GM21737 (cell line): ENCODE results near the gene MECP2.
A peak's percentile ranks its signal among the peaks of the same experiment; 100 is the strongest.

Experiments used
- ATAC-seq: cut with Tn5 transposase; IDR thresholded peaks from one replicate; pipeline ENCODE4 v1.9.1; 2021; ENCODE audit warnings: mild to moderate bottlenecking, moderate library complexity; ENCODE audit not compliant: unreplicated experiment

MECP2 gene

DNA sequence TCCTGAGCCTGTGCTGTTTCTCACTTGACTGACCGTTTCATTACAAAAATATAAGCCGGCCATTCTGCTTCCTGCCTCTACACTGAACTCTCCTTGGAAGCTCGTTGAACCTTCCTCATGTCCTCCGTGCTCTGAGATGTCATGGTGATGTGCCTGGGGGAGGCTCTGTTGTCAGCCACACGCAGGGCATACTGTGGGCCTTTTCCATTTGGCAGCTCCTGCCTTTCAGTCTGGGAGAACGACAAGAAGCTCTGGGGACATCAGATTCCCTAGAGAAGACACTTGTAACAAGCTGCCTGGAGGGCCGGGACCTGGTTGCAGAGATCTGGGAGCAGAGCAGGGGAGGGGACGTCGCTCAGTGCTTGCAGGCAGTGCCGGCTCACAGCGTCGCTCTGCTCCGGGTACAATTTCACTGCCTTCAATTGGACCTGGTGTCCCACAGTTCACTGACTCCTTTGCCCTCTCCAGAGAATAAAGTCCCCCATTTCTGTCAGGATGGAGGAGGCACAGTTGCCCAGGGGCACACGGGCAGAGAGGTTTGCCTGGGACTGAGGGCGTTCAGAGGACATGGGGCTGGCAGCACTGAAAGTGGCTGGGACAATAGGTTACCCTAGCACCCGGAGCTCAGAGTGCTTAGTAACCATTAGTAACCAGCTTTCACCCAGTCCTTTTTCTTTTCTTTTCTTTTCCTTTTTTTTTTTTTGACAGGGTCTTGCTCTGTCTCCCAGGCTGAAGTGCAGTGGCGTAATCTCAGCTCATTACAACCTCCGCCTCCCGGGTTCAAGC is 19.1 kb upstream of the MECP2 start:
- no peak for ATAC-seq

DNA sequence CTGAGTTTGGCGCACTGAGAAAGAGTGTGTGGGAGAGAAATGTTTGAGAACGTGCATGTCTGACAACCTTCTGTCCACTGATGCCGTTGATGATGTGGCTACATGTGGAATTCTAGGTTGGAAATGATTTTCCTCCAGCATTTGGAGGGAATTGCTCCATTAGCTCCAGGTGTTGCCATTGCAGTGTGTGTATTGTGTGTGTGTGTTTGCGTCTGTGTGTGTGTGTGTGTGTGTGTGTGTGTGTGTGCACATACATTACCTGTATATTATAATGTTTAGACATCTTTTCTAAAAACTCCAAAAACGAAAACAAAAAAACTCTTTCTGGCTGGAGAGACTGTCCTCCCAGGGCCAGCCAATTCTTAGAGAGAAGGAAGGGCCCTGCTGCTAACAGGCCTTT is 18.2 kb upstream of the MECP2 start:
- ATAC-seq = no peak

DNA sequence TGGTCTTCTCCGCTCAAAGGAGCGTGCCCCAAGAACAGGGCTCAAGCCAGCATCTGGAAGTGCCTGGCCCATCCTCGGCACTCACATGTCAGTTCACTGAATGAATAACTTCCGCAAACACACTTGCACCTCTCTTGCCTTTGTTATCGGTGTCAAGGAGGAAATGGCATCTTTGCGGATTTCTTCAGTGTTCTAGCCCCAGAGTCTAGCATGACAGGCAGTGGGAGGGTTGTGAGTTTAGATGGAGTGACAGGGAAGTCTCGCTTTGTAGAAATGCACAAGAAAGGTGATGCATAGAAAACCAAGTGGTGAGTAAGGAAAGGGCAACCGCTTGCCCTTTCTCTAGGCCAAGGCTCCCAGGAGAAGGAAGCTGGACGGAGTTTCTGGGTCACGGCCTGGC is 17.6 kb upstream of the MECP2 start:
- ATAC-seq = no peak

DNA sequence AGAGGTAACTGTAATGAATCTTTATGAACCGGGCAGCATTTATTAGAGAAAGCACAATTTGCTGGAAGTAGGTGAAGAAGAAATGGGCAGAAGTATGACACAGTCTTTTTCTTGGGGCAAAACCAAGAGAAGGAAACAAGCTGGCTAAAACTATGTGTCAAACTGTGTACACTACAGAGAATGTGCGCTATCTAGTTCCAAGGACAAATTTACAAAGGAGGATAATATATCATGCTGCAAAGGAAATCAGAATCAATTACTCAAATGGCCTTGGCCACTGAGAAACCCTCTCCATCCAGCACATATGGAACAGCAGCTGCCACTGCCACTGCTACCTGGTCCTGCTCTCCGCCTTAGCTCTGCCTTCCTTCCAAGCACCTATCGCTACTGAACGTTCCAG is 17.1 kb upstream of the MECP2 start:
- no peak for ATAC-seq

DNA sequence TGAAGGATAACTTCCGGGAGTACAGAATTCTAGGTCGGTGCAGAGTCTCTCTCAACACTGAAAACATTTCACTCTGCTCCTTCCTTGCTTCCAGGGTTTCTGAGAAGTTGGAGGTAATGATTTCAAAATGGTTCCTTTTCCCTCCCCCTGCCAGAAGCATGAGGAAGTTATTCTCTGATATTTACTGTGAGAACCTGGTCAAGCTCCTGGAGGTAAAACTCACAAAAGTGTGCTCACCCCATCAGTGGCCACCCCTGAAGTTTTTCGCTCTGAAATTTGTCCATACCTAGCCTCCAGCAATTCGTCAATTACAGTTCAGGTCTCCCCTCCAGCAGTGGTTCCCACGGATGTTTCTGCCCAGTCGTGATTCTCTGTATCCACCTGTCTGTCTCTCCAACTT is 16.2 kb upstream of the MECP2 start:
- no peak for ATAC-seq

DNA sequence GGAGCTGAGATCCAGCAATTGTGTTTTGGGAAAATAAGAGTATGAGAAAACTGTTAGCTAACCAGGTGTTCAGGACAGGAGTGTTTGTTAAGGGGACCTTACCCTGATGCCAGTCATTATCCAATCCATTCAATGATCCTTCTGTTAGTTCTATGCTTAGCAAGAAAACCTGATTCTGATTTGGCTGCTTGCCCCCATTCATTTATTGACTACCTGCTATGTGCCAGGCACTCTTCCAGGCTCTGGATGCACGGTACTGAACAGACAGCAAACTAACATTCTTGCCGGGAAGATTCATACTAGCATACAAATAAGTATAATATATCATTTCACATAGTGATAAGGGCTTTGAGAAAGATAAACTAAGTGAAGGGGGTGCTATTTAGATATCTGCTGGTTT is 1.0 kb upstream of the MECP2 start:
- ATAC-seq = no peak

DNA sequence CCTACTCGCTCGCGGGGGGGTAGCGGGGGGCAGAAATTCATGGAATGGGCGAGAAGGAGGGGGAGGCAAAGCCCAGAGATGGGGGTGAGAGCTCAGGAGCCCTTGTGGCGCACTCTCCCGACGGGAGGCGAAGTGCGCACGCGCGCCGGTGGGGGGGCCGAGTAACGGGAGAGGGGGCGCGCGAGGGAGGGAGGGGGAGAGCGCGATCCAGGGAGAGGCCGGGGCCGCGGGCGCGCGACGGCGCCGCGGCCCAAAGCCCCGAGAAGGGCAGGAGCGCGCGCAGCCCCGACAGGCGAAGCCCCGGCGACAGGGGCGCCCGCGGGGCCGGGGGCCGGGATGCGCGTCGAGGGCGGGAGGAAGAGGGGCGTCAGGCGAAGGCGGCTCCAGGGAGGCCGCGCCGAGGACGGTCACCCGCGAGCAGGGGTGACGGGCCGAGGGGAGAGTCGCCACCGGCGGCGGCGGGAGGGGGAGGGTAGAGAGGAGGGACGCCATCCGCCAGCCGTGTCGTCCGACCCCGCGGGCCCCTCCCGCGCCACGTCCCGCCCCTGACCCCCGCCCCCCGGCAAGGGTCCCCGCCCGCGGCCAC is 421 bp downstream of the MECP2 start:
- ATAC-seq = peak; percentile 38

DNA sequence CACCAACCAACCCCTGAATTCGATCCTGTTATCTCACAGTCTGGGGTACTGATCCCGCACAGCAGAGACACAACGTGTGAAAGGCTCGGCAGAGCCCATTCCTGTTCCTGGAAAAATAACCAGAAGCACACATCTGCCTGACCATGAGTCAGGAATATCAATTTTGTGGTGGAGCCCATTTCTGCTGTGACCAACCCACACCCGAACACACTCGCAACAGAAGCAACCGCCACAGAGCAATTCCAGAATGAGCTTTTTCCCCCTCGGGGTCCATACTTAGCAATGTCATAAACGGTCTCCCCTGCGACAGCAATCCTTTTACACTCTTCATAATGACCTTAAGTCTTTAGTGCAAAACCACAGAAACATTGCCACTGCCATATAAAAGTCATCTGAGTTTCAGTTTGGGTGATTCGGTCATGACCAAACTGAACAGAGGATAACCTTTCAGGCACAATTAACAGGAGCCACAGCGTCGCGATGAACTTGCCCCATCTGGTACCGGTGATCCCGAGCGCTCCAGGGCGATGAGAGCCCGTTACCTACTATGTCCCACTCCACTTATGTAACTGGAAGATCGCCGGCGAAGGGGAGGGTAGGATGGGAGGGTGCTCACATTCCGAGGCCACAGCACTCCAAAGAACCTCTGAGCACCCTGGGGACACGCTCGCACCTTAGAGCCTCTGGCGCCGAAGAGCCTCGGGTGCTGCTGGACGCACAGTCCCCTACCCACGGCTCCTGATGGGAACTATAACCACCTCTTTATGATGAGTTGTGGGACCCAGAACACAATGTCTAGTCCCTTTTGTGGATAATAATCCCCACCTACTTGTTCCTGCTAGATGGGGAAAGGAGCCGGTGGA is 1.1 kb downstream of the MECP2 start:
- ATAC-seq = no peak

DNA sequence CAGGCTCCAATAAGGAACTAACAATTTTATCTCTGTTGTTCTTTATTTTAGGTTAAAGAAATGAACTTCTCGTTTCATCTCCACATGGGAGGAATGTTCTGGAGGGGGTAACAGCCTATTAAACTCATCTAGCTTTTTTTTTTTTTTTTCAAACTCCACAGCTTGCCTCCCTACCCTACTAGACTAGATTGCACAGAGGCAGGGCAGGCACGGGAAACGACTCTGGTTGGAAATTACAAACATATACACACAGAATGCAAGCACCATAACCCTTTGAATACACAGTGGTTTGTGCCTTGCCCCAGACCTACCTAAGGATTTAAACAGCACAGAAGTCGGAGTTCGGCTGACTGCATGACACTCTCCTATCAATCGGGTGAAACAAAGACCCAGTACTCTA is 2.7 kb downstream of the MECP2 start:
- no peak for ATAC-seq

DNA sequence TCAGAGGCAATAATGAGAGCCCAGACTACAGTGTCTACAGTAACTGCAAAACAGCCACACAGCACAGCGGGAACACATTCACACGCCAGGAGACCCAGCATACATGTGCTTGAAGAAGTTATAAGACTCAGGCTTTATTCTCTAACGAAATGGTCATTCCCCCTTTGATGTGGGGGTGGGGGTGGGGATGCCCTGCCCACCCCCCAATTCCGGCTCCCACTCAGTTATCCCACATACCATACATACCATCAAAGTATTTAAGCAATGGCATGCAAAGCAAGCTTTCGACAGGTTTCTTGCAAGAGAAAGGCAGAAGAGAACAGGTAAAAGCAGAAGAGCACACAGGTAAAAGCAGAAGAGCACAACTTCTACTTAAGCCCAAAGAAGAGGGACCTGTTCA is 3.6 kb downstream of the MECP2 start:
- no peak for ATAC-seq

DNA sequence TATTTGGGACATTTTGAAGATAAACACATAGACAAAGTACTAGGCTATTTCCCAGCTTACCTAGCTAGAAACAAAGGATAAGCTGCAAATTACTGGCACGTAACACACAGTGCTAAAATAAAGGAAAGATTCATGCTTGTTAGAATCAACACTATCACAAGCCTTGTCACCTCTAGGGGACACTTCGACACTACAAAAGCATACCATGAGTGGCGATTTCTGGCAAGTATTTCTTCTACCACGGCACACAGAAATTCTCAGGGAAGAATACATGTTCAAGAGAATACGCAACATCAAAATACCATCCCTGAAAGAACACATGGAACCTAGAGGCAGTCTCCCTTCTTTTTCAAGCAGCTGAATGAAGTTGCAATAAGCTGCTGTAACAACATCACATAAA is 5.1 kb downstream of the MECP2 start:
- no peak for ATAC-seq

DNA sequence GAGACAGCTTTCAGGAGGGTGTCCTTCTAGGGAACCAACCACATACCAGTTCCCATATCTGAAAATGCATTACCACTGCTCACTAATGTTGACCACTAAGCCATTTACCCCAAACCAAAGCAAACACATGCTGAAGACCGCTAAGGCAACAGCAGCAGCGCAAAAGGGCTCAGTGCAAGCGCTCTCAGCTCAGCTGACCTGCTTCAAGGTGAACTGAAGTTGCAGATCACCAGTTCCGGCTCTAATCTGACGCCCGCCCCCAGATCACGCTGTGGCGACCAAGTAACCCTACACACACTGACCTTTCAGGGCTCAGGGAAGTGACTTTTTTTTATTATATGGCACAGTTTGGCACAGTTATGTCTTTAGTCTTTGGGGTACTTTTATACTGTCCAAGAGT is 5.8 kb downstream of the MECP2 start:
- no peak for ATAC-seq

DNA sequence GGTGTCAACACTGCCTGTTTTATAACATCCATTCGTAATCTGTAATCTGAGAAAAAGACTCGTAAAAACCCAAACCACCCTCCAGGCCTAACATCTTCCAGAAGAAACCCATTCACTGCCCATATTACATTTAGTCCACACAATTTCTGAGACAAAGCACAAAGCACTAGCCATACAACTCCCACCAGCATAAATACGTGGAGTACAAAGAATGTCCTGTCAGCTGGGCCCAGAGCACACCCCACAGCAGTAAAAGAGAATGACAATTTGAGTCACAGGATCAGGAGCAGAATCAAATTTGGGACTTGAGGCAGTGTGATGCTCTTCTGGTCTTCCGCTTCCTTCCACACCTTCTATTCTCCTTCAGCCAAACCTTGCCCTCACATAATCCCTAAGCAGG is 6.8 kb downstream of the MECP2 start:
- ATAC-seq = no peak

DNA sequence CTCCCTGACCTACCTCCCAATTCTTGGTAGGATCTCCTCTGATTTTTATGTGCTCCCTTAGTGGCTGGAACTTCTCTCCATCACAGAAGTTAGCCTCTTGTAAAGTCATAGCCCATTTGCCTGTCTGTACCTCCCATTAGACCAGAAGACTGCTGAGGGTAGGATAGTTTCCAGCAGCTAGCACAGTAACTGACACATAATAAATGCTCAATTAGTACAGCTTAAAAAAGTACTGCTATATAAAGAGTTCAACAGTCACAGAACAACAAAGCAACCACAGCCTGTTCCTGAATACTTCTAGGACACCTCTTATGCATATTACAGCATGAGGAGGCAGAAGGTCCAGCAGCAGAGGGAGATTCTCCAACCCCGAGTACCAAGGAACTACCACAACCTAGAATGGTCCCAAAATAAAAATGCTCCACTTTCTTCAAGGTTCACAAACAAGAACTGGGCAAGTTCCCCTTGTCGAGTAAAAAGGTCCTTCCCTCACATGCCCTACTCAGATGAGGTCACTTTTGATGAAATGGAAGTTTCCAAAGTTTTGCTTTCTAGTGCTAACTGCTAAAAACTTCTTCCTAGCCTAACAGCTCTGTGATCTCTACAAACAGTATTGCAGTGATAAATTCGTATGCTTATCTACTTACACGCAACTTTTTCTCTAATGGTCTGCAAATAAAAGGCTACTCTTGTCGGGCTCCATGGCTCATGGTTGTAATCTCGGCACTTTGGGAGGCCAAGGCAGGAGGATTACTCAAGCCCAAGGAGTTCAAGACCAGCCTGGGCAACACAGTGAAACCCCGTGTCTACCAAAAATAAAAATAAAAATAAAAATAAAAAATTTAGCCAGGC is 12.8 kb downstream of the MECP2 start:
- no peak for ATAC-seq

DNA sequence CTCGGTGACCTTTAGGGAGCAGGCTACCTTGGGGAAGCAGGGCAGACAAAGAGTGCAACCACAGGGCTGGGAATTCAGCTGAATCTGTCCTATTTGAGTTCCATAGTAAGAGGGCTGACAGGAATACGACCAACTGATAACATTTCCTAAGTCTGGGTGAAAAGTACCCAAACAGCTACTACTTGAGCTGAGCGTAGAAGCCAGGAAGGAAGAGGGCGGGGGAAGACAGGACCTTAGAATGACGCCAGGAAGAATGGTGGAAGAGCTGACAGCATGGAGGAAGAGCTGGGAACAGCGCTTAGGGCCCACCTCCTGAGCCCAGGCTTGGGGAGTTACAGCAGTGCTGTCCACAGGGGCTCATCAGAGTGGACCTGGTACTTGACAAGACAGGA is 14.4 kb downstream of the MECP2 start:
- ATAC-seq = no peak

DNA sequence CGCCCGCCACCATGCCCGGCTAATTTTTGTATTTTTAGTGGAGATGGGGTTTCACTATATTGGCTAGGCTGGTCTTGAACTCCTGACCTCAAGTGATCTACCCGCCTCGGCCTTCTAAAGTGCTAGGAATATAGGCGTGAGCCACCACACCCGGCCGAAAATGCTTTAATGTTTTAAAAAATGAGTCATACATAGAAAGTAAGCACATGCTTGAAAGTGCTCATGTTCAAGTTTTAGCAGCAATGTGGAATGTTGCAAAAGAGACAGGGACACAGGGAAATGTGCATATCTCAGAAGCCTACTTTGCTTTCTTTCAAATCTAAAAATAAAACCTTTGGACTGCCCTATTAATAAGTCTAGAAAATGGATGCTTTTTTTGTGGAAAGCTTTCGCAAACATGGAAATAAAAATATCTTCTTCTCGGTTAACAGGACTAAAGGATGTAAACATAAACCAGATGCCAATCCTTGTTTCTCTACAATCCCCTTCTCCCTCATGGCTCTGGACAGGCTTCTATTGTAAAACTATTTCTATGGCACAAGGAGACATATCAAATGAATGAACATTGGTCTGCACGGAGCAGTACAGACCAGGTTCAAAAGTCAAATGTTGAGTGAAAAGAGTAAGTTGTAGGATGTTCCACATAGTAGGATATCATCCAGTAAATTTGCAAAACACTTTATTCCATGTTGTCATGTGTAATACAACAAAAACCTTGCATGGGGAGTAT is 15.0 kb downstream of the MECP2 start:
- no peak for ATAC-seq

DNA sequence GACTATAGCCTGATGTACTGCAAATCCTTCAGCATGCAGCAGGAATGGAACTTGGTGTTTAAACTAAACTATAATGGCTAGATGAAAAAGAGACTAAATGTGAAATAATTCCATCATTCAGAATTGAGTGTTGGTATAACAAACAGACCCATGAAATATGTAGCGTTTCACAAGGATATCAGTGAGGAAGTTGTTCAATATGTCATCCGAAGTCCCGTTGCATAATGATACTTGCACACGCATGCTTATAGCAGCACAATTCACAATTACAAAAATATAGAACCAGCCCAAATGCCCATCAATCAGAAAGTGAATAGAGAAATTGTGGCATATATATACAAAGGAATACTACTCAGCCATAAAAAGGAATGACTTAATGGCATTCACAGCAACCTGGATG is 20.4 kb downstream of the MECP2 start:
- no peak for ATAC-seq

DNA sequence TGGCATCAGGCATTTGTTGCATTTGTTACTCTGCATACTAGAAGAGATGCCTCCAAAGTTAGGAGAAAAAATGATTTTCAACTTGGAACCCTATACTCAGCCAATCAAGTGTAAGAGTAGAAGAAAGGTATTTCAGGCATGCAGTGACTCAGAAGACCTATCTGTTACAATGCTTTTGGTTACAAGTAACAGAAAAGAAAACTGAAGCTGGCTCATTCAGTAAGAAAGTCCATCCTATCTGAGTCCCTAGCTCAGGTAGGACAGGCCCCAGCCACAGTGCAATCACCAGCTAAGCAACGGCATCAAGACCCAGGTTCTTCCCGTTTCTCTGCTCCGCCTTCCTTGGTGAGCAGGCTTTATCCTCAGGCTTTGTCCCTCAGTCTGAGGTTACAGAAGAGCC is 23.3 kb downstream of the MECP2 start:
- no peak for ATAC-seq

DNA sequence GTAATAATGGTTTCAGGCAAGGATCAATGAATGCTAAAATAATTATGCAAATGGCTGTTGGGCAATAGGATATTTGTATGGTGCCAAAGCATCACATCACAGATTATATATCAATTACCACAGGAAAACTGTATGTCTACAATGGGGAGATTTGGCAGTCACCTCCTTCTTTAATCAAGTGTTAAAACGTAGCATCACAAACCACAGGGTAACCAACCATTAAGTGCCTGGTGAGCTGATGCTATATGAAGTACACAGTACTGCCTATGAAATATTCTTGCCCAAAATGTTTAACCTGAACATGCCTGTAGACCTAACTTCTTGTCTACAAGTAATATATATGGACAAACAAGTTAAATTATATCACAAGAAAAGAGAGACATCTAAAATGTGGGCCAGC is 25.3 kb downstream of the MECP2 start:
- ATAC-seq = no peak

DNA sequence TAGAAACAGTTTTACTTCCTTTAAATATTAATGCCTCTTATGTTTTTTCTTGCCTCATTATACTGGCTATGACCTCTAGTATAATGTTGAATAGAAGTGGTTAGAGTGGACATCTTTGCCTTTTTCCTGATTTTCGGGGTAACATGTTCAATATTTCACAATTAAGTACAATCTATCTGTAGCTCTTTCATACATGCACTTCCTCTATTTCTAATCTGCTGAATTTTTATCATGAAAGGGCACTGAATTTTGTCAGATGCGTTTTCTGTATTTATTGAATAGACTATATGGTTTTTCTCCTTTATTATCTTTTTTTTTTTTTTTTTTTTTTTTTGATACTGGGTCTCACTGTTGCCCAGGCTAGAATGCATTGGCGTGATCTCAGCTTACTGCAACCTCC is 29.0 kb downstream of the MECP2 start:
- no peak for ATAC-seq
